GM12801 (cell line): ENCODE measurements around the gene ASB3.

Experiments used
- CTCF ChIP-seq: IDR thresholded peaks from one replicate; pipeline ENCODE4 v1.5.1; 2011; ENCODE audit warnings: control low read depth; ENCODE audit not compliant: insufficient read length; ENCODE audit errors: extremely low read depth

ASB3 gene

GRCh38 chr2:53695575-53695974 lies 91.2 kb downstream of the ASB3 start:
- no peak for TF ChIP-seq CTCF

- no peak for TF ChIP-seq CTCF
These were observed 92.5 kb downstream of the ASB3 start for GRCh38 chr2:53694096-53694771.

GRCh38 chr2:53690876-53691275 lies 95.9 kb downstream of the ASB3 start:
- no peak for TF ChIP-seq CTCF

GRCh38 chr2:53672881-53673522 lies 113.8 kb downstream of the ASB3 start:
- TF ChIP-seq CTCF = no peak

- TF ChIP-seq CTCF = no peak
These were observed 116.4 kb downstream of the ASB3 start for GRCh38 chr2:53670331-53670730.

- TF ChIP-seq CTCF = no peak
These were observed 118.1 kb downstream of the ASB3 start for GRCh38 chr2:53668624-53669026.

- TF ChIP-seq CTCF = no peak
These were observed 125.9 kb downstream of the ASB3 start for GRCh38 chr2:53660886-53661285.
